IMR-90 (cell line): ENCODE data around the gene MAN2A2. TPM values are rescaled to one million over a fixed set of nuclear protein-coding genes. Genes with fewer than 3 reads are reported as not detected.

Experiments
- ATAC-seq: fragments of 200-7000 bp; cut with Tn5 transposase; 2 replicates; pipeline ENCODE4 v1.9.1; 2020; ENCODE audit warnings: low read depth, mild to moderate bottlenecking, moderate library complexity
- BruUV-seq: library from RNA; stranded (reverse); fragments of 400-500 nt; replicated peaks from 2 replicates; lab custom pipeline; 2021; lab: Mats Ljungman, UMichigan
- CTCF ChIA-PET: fragments of 300-600 bp; formaldehyde crosslinking; extraction: SDS; loops from one replicate; lab custom pipeline; 2021; ENCODE audit warnings: antibody characterized with exemption; lab: Yijun Ruan, JAX
- POLR2A ChIA-PET: fragments of 300-600 bp; sonication (Branson Sonifier 250); formaldehyde crosslinking; loops from one replicate; lab custom pipeline; 2022; ENCODE audit warnings: antibody characterized with exemption; ENCODE audit not compliant: unreplicated experiment; lab: Charles Lee
- DNase-seq: peaks from one replicate; pipeline ENCODE4 v3.0.0; 2013
- H2AFZ ChIP-seq: replicated peaks from 2 replicates; pipeline ENCODE3; 2013; ENCODE audit warnings: low read length, mild to moderate bottlenecking; ENCODE audit not compliant: poor library complexity
- H2AK5ac ChIP-seq: 2 replicates; pipeline ENCODE4 v1.6.1; 2013; ENCODE audit warnings: low read depth, low read length, inconsistent platforms
- H2AK9ac ChIP-seq: replicated peaks from 2 replicates; pipeline ENCODE3; 2013; ENCODE audit warnings: mild to moderate bottlenecking, low read depth, low read length, moderate library complexity; ENCODE audit not compliant: poor library complexity
- H2BK120ac ChIP-seq: 2 replicates; pipeline ENCODE4 v1.6.1; 2013; ENCODE audit warnings: low read depth, low read length, inconsistent platforms
- H2BK15ac ChIP-seq: 3 replicates; pipeline ENCODE4 v1.6.1; 2013; ENCODE audit warnings: low read depth, low read length, inconsistent platforms
- H2BK20ac ChIP-seq: 2 replicates; pipeline ENCODE4 v1.6.1; 2013; ENCODE audit warnings: low read depth, mild to moderate bottlenecking, inconsistent platforms, low read length, moderate library complexity
- H2BK5ac ChIP-seq: 2 replicates; pipeline ENCODE4 v1.6.1; 2013; ENCODE audit warnings: mild to moderate bottlenecking, low read depth, low read length, inconsistent platforms; ENCODE audit not compliant: poor library complexity, severe bottlenecking
- H3K14ac ChIP-seq: replicated peaks from 2 replicates; pipeline ENCODE4 v1.6.1; 2013; ENCODE audit warnings: low read depth, low read length, inconsistent platforms
- H3K18ac ChIP-seq: 2 replicates; pipeline ENCODE4 v1.6.1; 2013; ENCODE audit warnings: low read depth, low read length, control low read depth
- H3K23ac ChIP-seq: 2 replicates; pipeline ENCODE4 v1.6.1; 2013; ENCODE audit warnings: low read depth, low read length, inconsistent platforms
- H3K27ac ChIP-seq: 2 replicates; pipeline ENCODE4 v1.5.1; 2013; ENCODE audit warnings: mild to moderate bottlenecking, control low read depth, low read length; ENCODE audit not compliant: insufficient read depth
- H3K27me3 ChIP-seq: 2 replicates; pipeline ENCODE4 v1.6.1; 2013; ENCODE audit warnings: low read length; ENCODE audit not compliant: control insufficient read depth, insufficient read depth
- H3K36me3 ChIP-seq: 2 replicates; pipeline ENCODE4 v1.6.1; 2013; ENCODE audit warnings: low read length, mixed read lengths; ENCODE audit not compliant: control insufficient read depth, insufficient read depth
- H3K4ac ChIP-seq: 2 replicates; pipeline ENCODE4 v1.6.1; 2013; ENCODE audit warnings: low read depth, low read length, inconsistent platforms
- H3K4me1 ChIP-seq: 2 replicates; pipeline ENCODE4 v1.6.1; 2013; ENCODE audit warnings: low read length, mixed read lengths; ENCODE audit not compliant: control insufficient read depth, insufficient read depth
- H3K4me2 ChIP-seq: 2 replicates; pipeline ENCODE4 v1.6.1; 2013; ENCODE audit warnings: low read depth, mild to moderate bottlenecking, control low read depth, low read length, moderate library complexity
- H3K4me3 ChIP-seq: 2 replicates; pipeline ENCODE4 v1.5.1; 2013; ENCODE audit warnings: low read depth, mild to moderate bottlenecking, control low read depth, low read length, moderate library complexity; ENCODE audit not compliant: insufficient read depth
- H3K56ac ChIP-seq: 2 replicates; pipeline ENCODE4 v1.6.1; 2013; ENCODE audit warnings: low read length, inconsistent platforms; ENCODE audit not compliant: insufficient read depth; ENCODE audit errors: extremely low read depth
- H3K79me1 ChIP-seq, 2 experiments: 2 replicates each; pipeline ENCODE4 v1.6.1; 2013; ENCODE audit warnings: low read length in 2 of 2, inconsistent platforms in 1 of 2, low read depth in 1 of 2
- H3K9ac ChIP-seq: 2 replicates; pipeline ENCODE4 v1.6.1; 2013; ENCODE audit warnings: low read depth, low read length, control low read depth
- H3K9me1 ChIP-seq: 2 replicates; pipeline ENCODE4 v1.6.1; 2013; ENCODE audit warnings: low read length, inconsistent platforms; ENCODE audit not compliant: insufficient read depth
- H3K9me3 ChIP-seq: 2 replicates; pipeline ENCODE4 v1.6.1; 2013; ENCODE audit warnings: low read length; ENCODE audit not compliant: control insufficient read depth, insufficient read depth
- H4K20me1 ChIP-seq: 2 replicates; pipeline ENCODE4 v1.6.1; 2013; ENCODE audit warnings: low read length, inconsistent platforms; ENCODE audit not compliant: insufficient read depth
- H4K5ac ChIP-seq: 2 replicates; pipeline ENCODE4 v1.6.1; 2013; ENCODE audit warnings: mild to moderate bottlenecking, low read depth, low read length, control low read depth
- H4K8ac ChIP-seq, 2 experiments: 2 replicates each; pipeline ENCODE4 v1.6.1; 2013; ENCODE audit warnings: low read depth in 2 of 2, low read length in 2 of 2, control low read depth in 1 of 2, inconsistent platforms in 1 of 2
- H4K91ac ChIP-seq: 2 replicates; pipeline ENCODE4 v1.6.1; 2013; ENCODE audit warnings: low read depth, low read length, inconsistent platforms; ENCODE audit not compliant: insufficient read depth
- BHLHE40 ChIP-seq: fragments of 150-350 bp; IDR thresholded peaks from 2 replicates; pipeline ENCODE4 v1.6.1; 2016; ENCODE audit warnings: mild to moderate bottlenecking, low read depth, low read length
- CEBPB ChIP-seq: IDR thresholded peaks from 2 replicates; pipeline ENCODE4 v1.6.1; 2012; ENCODE audit warnings: low read depth, low read length, improper control_type of control experiment
- CHD1 ChIP-seq: IDR thresholded peaks from 2 replicates; pipeline ENCODE4 v1.6.1; 2012; ENCODE audit warnings: low read depth, low read length, improper control_type of control experiment
- CTCF ChIP-seq: conservative IDR thresholded peaks from 2 replicates; pipeline ENCODE4 v1.5.1; 2012; ENCODE audit warnings: mild to moderate bottlenecking, low read depth, low read length, improper control_type of control experiment
- ELK1 ChIP-seq: fragments of 150-350 bp; IDR thresholded peaks from 2 replicates; pipeline ENCODE4 v1.6.1; 2016; ENCODE audit warnings: low read depth, mild to moderate bottlenecking, low read length, moderate library complexity, borderline replicate concordance
- FOS ChIP-seq: fragments of 150-350 bp; IDR thresholded peaks from 2 replicates; pipeline ENCODE4 v1.6.1; 2016; ENCODE audit warnings: low read depth, low read length
- MAFK ChIP-seq: IDR thresholded peaks from 2 replicates; pipeline ENCODE4 v1.6.1; 2012; ENCODE audit warnings: low read depth, low read length, improper control_type of control experiment
- MAZ ChIP-seq: IDR thresholded peaks from 2 replicates; pipeline ENCODE4 v1.6.1; 2012; ENCODE audit warnings: low read depth, mild to moderate bottlenecking, low read length, improper control_type of control experiment, moderate library complexity, borderline replicate concordance
- MXI1 ChIP-seq: IDR thresholded peaks from 2 replicates; pipeline ENCODE4 v1.6.1; 2012; ENCODE audit warnings: low read depth, mild to moderate bottlenecking, low read length, moderate library complexity, borderline replicate concordance
- NFE2L2 ChIP-seq: fragments of 150-350 bp; IDR thresholded peaks from 2 replicates; pipeline ENCODE4 v1.6.1; 2016; ENCODE audit warnings: low read depth, mild to moderate bottlenecking, low read length
- POLR2A ChIP-seq: IDR thresholded peaks from 2 replicates; pipeline ENCODE4 v1.6.1; 2012; ENCODE audit warnings: mild to moderate bottlenecking, low read depth, low read length
- RAD21 ChIP-seq: IDR thresholded peaks from 2 replicates; pipeline ENCODE4 v1.6.1; 2012; ENCODE audit warnings: low read length, improper control_type of control experiment
- RFX5 ChIP-seq: IDR thresholded peaks from 2 replicates; pipeline ENCODE4 v1.8.0; 2012; ENCODE audit warnings: low read depth, mild to moderate bottlenecking, low read length, moderate library complexity
- USF2 ChIP-seq: fragments of 150-350 bp; IDR thresholded peaks from 2 replicates; pipeline ENCODE4 v1.6.1; 2017; ENCODE audit warnings: mild to moderate bottlenecking, antibody characterized with exemption, low read length, low read depth
- WGBS, 2 experiments: methylation state at CpG; one replicate each; pipeline versions ENCODE4 v1.1.5 to v1.1.7; 2013; ENCODE audit warnings: missing lambda C conversion rate in 2 of 2; ENCODE audit not compliant: insufficient read length in 1 of 2; ENCODE audit errors: extremely low coverage in 2 of 2; 5-methylcytosine and 5-hydroxymethylcytosine counted together
- dilution Hi-C: fragments of 300-500 bp; cut with HindIII; formaldehyde crosslinking; loops from one replicate; pipeline ENCODE4 v1.14.3; 2018; ENCODE audit warnings: low sequenced_read_pairs; ENCODE audit not compliant: unreplicated experiment
- in situ Hi-C: fragments of 300-500 bp; cut with MboI; formaldehyde crosslinking; loops from 3 replicates; pipeline ENCODE4 v1.14.3; 2019; ENCODE audit warnings: low sequenced_read_pairs, inconsistent platforms, mixed read lengths
- intact Hi-C: fragments of 100-400 bp; cut with micrococcal nuclease; formaldehyde crosslinking; loops from 2 replicates; pipeline ENCODE4 v1.10.0; 2022
- polyA plus RNA-seq, 3 experiments: library from polyadenylated mRNA; depleted of rRNA; stranded (reverse); fragments of >200 nt; gene quantifications; 2 replicates each; pipeline ENCODE4 v1.2.3, GENCODE V29; 2012; ENCODE audit warnings: low replicate concordance in 1 of 3
- total RNA-seq: library from RNA; depleted of rRNA; stranded (reverse); fragments of >200 nt; gene quantifications from 2 replicates; pipeline ENCODE4 v1.2.3, GENCODE V29; 2012

Gene MAN2A2
- total and polyA plus RNA-seq, 2 of the 4 experiments (the other 2 are of a cell fraction): 3.4 to 52.5 TPM

- Histone ChIP-seq H3K4me3 (no peak overlapping the region), H4K5ac (no peak overlapping the region), H2BK5ac (no peak overlapping the region), H4K8ac (no peak overlapping the region), H3K4me1 (peaks cover 20% of the 10 kb centered on the region), H3K9me3 (no peaks in the 10 kb centered on the region), H2BK20ac (no peak overlapping the region), H3K4me2 (no peak overlapping the region), H3K18ac (no peak overlapping the region), H2BK120ac (no peak overlapping the region), H4K91ac (no peak overlapping the region), H3K9me1 (peaks cover 6% of the 10 kb centered on the region), H3K23ac (no peak overlapping the region), H3K27ac (no peak overlapping the region), H3K56ac (no peak overlapping the region), H2AK9ac (no peak overlapping the region), H3K14ac (no peak overlapping the region), H3K79me1 (peaks cover 11 to 46% of the 10 kb centered on the region in 2 experiments), H3K9ac (no peak overlapping the region), H2BK15ac (no peak overlapping the region), H4K20me1 (peaks cover 20% of the 10 kb centered on the region), H3K36me3 (peaks cover 51% of the 10 kb centered on the region), H3K27me3 (no peaks in the 10 kb centered on the region), H3K4ac (no peak overlapping the region), H2AK5ac (no peak overlapping the region), H2AFZ (no peak overlapping the region)
- ChIA-PET CTCF (no interaction called here), POLR2A (no interaction called here)
- ATAC-seq (no peak), DNase-seq (no peak)
- TF ChIP-seq ELK1 (no peak), NFE2L2 (no peak), RFX5 (no peak), FOS (no peak), BHLHE40 (no peak), CTCF (no peak), RAD21 (no peak), MXI1 (no peak), POLR2A (no peak), CEBPB (no peak), CHD1 (no peak), MAFK (no peak), USF2 (no peak), MAZ (no peak)
- intact Hi-C loops (no loop called here), in situ Hi-C loops (loop anchor here (25.0 kb wide), 1 partner anchor 564 kb away; no protein-coding TSS in a partner anchor), dilution Hi-C loops (no loop called here)
- WGBS, 2 experiments: 89% methylated on average over 15 of the region's 20 CpGs; no CpG with 5 or more reads in 1 of the 2 experiments
- no TSS peak for BruUV-seq
Observed at GRCh38 chr15:90876046-90876445, 27.1 kb upstream of the MAN2A2 start.
